ENCODE measurements around the gene SRRT.

The SRRT gene

GRCh38 chr7:100856871-100857282, 18.0 kb upstream of the SRRT start:
- no peak for DNase-seq

DNA sequence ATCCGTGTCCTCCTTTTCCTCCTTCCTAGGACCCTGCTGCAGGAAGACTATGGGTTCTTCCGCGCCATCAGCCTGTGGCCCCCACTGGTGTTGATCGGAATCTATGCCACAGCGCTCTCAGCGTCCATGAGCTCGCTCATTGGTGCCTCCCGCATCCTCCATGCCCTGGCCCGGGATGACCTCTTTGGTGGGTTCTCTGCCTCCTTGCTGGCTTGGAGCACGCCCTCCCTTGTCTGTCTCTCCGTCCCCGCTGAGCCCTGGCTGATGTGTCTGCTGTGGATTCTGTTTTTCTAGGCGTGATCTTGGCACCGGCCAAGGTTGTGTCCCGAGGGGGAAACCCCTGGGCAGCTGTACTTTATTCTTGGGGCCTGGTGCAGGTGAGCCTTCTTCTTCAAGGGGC, 15.0 kb upstream of the SRRT start:
- no peak for DNase-seq

DNA sequence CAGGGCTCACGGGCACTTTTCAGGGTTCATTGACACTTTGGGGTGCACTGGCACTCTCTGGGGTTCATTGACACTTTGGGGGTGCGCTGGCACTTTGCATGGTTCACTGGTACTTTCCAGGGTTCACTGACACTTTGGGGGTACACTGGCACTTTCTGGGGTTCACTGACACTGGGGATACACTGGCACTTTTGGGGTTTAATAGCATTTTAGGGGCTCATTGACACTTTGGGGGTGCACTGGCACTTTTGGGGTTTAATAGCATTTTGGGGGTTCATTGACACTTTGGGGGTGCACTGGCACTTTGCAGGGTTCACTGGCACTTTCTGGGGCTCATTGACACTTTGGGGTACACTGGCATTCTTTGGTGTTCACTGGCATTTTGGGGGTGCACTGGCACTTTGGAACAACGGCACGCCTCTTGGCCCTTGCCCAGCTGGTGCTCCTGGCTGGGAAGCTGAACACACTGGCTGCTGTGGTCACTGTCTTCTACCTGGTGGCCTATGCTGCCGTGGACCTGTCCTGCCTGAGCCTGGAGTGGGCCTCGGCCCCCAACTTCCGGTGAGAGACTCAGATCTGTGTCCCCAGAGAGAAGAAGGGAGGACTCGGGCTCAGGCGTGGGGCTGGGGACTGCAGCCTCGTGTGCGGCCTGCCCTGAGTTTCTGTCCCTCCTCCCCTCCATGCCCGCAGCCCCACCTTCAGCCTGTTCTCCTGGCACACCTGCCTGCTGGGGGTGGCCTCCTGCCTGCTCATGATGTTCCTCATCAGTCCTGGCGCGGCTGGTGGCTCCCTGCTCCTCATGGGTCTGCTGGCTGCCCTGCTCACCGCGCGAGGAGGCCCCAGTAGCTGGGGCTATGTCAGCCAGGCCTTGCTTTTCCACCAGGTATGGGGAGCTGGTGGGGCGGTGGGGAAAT, 13.9 kb upstream of the SRRT start:
- DNase-seq: no peak

- no peak for DNase-seq
Observed at GRCh38 chr7:100861616-100861985, 13.3 kb upstream of the SRRT start.

- no peak for DNase-seq
Observed at GRCh38 chr7:100863406-100863950, 11.4 kb upstream of the SRRT start.

- DNase-seq: no peak
Observed at GRCh38 chr7:100864263-100864845, 10.5 kb upstream of the SRRT start.

DNA sequence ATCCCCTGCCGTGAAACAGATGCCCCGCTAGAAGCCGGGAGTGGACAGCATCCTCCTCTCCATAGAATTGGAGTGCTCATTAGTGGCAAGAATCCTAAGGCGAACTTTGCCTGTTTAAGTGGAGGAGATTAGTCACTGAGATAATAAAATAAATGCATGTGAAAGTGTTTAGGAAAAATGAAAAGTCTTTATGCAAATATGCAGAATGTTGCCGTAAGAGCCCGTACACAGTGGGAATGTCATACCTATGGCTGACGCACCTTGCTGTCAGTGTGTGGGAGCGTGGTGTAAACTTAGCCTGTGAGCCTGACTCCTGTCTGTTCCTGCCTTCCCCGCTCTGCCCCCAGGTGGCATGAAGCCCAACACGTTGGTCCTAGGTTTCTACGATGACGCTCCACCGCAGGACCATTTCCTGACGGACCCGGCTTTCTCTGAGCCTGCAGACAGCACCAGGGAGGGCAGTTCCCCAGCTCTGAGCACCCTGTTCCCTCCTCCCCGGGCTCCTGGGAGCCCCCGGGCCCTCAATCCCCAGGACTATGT, 9.5 kb upstream of the SRRT start:
- no peak for DNase-seq

- no peak for DNase-seq
Observed at GRCh38 chr7:100865938-100866728, 8.8 kb upstream of the SRRT start.

GRCh38 chr7:100866729-100867039, 8.2 kb upstream of the SRRT start:
- no peak for DNase-seq

DNA sequence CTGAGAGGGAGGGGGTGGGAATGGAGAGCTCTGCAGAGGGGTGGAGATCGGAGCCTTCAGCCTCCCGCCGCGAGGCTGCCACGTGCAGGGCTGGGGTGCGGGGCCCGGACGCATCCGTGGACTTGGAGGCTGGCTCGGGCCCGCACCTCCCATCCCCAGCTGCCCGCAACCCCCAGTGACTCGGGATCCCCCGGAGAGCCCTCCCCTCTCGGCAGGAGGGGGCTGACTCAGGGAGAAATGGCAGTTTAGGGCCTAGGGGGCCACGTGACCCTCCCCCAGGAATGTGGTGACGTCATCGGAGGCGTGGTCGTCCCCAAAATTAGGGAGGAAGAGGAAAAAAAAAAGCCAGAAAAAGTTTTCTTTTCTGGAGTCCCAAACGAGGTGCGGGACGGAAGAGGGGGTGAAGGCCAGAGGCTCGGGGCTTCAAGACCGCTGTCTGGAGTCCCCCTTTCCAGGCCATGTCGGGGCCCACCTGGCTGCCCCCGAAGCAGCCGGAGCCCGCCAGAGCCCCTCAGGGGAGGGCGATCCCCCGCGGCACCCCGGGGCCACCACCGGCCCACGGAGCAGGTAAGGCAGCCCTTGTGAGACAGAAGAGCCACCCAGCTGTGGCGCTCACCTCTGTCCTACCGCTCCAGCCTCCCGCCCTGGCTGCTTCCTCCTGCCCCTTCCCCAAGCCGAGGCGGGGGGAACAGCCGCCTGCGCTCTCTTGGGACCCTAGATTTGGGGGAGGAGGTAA, 7.7 kb upstream of the SRRT start, which contains the start of gene TRIP6:
TRIP6 (plus strand) TSS at position 348 of the 736 bp plus-strand sequence; CDS start at position 459, 111 bp downstream.
- peak; percentile 44 for DNase-seq

DNA sequence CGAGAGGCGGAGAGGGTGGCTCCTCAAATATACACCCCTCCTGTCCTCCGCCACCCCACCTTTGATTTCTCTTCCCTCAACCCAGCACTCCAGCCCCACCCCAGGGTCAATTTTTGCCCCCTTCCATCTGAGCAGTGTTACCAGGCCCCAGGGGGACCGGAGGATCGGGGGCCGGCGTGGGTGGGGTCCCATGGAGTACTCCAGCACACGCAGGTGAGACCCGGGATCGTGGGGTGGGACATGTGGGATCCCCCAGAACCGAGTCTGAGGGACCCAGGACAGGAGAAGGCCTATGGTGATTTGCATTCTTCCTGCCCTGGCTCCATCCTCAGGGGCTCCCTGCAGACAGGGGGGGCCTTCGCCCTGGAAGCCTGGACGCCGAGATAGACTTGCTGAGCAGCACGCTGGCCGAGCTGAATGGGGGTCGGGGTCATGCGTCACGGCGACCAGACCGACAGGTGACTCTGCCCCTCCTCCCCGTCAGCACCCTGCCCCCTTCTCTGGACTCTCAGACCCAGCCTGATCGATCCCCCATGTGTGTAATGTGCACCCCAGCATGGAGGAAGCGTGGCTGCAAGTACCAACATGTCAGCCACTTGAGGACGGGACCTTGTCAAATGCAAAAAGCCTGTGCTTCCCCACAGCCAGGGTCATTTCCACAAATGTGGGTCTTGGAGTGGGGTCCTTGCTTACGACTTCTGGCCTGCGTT, 7.0 kb upstream of the SRRT start:
- DNase-seq: peak; percentile 15

GRCh38 chr7:100873599-100874299, 1.2 kb upstream of the SRRT start:
- DNase-seq: no peak

DNA sequence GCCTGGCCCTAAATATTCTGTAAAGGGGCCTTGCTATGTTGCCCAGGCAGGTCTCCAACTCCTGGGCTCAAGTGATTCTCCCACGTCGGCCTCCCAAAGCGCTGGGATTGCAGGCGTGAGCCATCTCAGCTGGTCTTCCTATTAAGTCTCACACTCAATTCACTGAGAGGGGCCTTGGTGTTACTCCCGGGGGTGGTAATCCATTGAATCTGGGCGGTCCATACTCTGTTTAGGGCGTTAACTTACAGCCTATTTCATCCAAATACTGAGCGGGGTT, 665 bp upstream of the SRRT start:
- no peak for DNase-seq

DNA sequence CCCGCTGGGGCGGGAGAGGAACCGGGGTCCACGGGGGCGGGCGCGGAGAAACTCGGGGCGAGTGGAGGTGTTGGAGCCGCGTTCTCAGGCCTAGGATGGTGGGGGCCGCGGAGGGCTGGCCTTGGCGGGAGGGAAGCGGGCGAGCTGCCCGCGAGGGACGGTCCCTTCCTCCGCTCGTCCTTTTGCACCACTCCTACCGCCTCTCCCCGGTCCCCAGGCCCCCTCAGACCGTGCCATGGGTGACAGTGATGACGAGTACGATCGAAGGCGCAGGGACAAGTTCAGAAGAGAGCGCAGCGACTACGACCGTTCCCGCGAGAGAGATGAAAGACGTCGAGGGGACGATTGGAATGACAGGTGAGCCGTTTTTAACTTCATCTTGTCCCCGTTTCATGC, 451 bp downstream of the SRRT start:
- no peak for DNase-seq

- DNase-seq: no peak
Observed at GRCh38 chr7:100878013-100878412, 3.1 kb downstream of the SRRT start.

GRCh38 chr7:100878685-100879084, 3.8 kb downstream of the SRRT start:
- no peak for DNase-seq

DNA sequence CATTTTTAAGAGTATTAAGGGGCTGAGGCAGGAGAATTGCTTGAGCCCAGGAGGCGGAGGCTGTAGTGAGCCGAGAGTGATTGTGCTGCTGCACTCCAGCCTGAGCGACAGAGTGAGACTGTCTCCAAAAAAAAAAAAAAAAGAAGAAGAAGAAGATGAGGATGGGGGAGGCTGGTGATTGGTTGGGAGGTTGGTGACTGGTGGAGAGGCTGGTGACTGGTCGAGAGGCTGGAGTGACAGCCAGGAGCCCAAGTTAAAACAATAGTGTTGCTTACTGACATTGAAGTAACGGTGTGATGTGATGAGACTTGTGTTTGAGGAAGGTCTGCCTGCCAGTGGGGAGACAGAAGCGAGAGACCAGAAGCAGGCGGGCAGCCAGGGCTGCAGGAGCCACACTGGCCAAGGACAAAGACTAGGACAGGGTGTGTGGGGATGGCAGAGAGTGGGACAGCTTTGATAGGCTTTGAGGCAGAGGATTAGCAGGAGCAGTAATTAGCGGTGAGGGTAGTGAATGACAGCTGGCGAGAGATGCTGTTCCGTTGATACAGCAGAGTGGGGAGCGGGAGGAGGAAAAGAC, 4.9 kb downstream of the SRRT start:
- no peak for DNase-seq

- no peak for DNase-seq
Observed at GRCh38 chr7:100880645-100881044, 5.7 kb downstream of the SRRT start.

GRCh38 chr7:100881136-100881535, 6.2 kb downstream of the SRRT start:
- DNase-seq: no peak

GRCh38 chr7:100882201-100882600, 7.3 kb downstream of the SRRT start:
- DNase-seq: no peak
